Islet precursor cell (in vitro differentiated cells): ENCODE measurements around the gene RPL36A.

Experiments
- DNase-seq: peaks from one replicate; pipeline ENCODE4 v3.0.0-alpha.2; 2018

The RPL36A gene

GRCh38 chrX:101393530-101394305 is 2.9 kb downstream of the RPL36A start:
- no peak for DNase-seq

GRCh38 chrX:101394372-101394771 is 3.6 kb downstream of the RPL36A start:
- no peak for DNase-seq

GRCh38 chrX:101395789-101396188 is 5.0 kb downstream of the RPL36A start:
- no peak for DNase-seq

- no peak for DNase-seq
Measured at GRCh38 chrX:101397779-101398178, 7.0 kb downstream of the RPL36A start.

- DNase-seq = no peak
Measured at GRCh38 chrX:101398694-101399093, 7.9 kb downstream of the RPL36A start.

GRCh38 chrX:101399825-101400224 is 9.0 kb downstream of the RPL36A start:
- no peak for DNase-seq

- DNase-seq = no peak
Measured at GRCh38 chrX:101407167-101407747, 16.4 kb downstream of the RPL36A start.

GRCh38 chrX:101407748-101408531 is 17.1 kb downstream of the RPL36A start, which contains the start of the genes GLA and HNRNPH2:
GLA (minus strand) TSS chrX:101407925; CDS start chrX:101407903, 22 bp downstream.
HNRNPH2 (plus strand) TSS chrX:101408222; CDS start chrX:101411989, 3,767 bp downstream.
- DNase-seq = peak; percentile 94

GRCh38 chrX:101408532-101408841 is 17.7 kb downstream of the RPL36A start:
- DNase-seq = no peak

GRCh38 chrX:101409043-101409442 is 18.2 kb downstream of the RPL36A start:
- DNase-seq = no peak

GRCh38 chrX:101410461-101410860 is 19.6 kb downstream of the RPL36A start:
- peak; percentile 21 for DNase-seq

- DNase-seq = peak; percentile 14
Measured at GRCh38 chrX:101411984-101412383, 21.2 kb downstream of the RPL36A start.

- peak; percentile 60 for DNase-seq
Measured at GRCh38 chrX:101415180-101416145, 24.7 kb downstream of the RPL36A start.

GRCh38 chrX:101416691-101417090 is 25.9 kb downstream of the RPL36A start:
- DNase-seq = no peak

GRCh38 chrX:101417190-101417589 is 26.4 kb downstream of the RPL36A start:
- no peak for DNase-seq

- DNase-seq = peak; percentile 81
Measured at GRCh38 chrX:101417981-101418841, 27.4 kb downstream of the RPL36A start.

GRCh38 chrX:101419489-101419888 is 28.7 kb downstream of the RPL36A start:
- DNase-seq = peak; percentile 53

GRCh38 chrX:101427954-101428353 is 37.1 kb downstream of the RPL36A start:
- DNase-seq = no peak

- no peak for DNase-seq
Measured at GRCh38 chrX:101429934-101430333, 39.1 kb downstream of the RPL36A start.

- no peak for DNase-seq
Measured at GRCh38 chrX:101430457-101431078, 39.8 kb downstream of the RPL36A start.

GRCh38 chrX:101442085-101442484 is 51.3 kb downstream of the RPL36A start:
- DNase-seq = no peak
